ENCODE results near the gene PRDM16. TPM values are rescaled to one million over a fixed set of nuclear protein-coding genes. Genes with fewer than 3 reads are reported as not detected.

PRDM16 gene
- total RNA-seq, 4 donors from 2014 or later: 5.4 to 13.2 (median 7.7) TPM

DNA sequence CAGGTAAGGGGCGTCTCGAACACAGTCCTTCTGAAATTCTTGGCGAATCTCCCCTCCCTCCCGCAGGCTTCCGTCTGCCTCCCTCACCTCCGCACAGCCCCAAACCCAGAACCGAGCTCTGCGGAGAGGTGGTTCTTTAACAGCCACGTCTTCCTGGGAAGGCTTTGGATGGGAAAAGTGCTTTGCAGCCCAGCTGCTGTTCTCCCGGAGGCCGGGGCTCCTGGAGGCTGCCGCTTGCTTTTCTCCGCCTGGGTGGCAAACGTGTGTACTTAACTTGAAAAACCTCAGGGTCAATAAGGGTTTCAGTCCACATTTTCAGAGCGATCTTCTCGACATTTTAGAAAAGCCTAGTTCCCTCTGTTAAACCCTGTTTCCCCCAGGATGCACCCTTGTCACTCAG lies 109.3 kb downstream of the PRDM16 start:
- Histone ChIP-seq H3K9me3 (no peaks in the 10 kb centered on the region), H3K36me3 (no peaks in the 10 kb centered on the region), H3K27me3 (no peaks in the 10 kb centered on the region), H3K4me1 (peaks cover 0 to 18% (median 0%) of the 10 kb centered on the region in 4 donors), H3K27ac (no peak overlapping the region), H3K4me3 (no peak overlapping the region)
- no peak for TF ChIP-seq POLR2A (IDR thresholded peaks at IDR 0.05)
- DNase-seq: no peak

DNA sequence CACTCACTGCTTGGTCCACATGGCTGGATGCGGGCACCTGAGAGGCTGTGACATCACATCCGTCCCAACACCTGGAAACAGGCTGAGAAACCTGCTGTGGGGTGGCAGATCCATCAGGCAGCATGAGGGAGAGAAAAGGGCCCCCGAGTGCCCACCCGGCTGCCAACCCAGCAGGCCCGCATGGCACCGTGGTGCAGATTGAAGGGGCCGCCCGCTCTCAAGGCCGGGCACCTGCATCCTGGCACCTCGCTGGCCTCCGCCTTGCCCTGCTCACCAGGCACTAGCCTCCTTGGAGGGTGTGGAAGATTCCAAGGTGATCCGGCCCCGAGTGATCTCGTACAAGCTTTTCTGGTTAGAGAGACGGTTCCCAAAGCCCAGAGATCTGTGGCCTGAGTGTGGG lies 110.5 kb downstream of the PRDM16 start:
- Histone ChIP-seq H3K4me1 (peaks cover 0 to 11% (median 0%) of the 10 kb centered on the region in 4 donors), H3K4me3 (no peak overlapping the region), H3K9me3 (no peaks in the 10 kb centered on the region), H3K27me3 (no peaks in the 10 kb centered on the region), H3K36me3 (no peaks in the 10 kb centered on the region), H3K27ac (no peak overlapping the region)
- DNase-seq: no peak
- TF ChIP-seq, protein P1, sequence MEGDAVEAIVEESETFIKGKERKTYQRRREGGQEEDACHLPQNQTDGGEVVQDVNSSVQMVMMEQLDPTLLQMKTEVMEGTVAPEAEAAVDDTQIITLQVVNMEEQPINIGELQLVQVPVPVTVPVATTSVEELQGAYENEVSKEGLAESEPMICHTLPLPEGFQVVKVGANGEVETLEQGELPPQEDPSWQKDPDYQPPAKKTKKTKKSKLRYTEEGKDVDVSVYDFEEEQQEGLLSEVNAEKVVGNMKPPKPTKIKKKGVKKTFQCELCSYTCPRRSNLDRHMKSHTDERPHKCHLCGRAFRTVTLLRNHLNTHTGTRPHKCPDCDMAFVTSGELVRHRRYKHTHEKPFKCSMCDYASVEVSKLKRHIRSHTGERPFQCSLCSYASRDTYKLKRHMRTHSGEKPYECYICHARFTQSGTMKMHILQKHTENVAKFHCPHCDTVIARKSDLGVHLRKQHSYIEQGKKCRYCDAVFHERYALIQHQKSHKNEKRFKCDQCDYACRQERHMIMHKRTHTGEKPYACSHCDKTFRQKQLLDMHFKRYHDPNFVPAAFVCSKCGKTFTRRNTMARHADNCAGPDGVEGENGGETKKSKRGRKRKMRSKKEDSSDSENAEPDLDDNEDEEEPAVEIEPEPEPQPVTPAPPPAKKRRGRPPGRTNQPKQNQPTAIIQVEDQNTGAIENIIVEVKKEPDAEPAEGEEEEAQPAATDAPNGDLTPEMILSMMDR (IDR thresholded peaks at IDR 0.05): no peak
- TF ChIP-seq POLR2A (IDR thresholded peaks at IDR 0.05): no peak

DNA sequence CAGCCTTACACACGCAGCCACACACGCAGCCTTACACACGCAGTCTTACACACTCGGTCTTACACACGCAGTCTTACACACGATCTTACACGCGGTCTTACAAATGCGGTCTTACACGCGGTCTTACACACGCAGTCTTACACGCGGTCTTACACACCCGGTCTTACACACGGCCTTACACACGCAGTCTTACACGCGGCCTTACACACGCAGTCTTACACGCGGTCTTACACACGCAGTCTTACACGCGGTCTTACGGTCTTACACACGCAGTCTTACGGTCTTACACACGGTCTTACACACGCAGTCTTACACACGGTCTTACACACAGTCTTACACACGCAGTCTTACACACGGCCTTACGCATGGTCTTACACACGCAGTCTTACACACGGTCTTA lies 111.9 kb downstream of the PRDM16 start:
- H3K27ac ChIP-seq: no peak overlapping the region

DNA sequence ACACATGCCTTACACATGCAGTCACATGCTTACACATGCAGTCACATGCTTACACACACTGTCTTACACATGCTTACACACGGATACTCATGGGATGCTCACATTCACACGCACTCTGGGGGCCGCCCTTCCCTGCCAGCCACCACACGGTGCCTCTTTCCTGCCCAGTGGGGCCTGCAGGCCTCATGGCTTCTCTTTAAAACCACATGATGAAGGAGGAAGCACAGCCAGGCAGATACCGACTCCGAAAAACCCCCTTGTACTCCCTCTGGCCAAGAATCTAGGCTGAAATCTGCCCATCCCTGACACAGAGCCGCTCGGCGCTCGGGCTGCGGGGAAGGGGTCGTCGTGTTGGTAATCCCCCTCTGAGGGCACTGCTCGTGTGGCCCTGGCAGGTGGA lies 113.0 kb downstream of the PRDM16 start:
- Histone ChIP-seq H3K27ac (no peak overlapping the region), H3K4me3 (no peak overlapping the region), H3K4me1 (no peaks in the 10 kb centered on the region), H3K27me3 (no peaks in the 10 kb centered on the region), H3K9me3 (no peaks in the 10 kb centered on the region), H3K36me3 (no peaks in the 10 kb centered on the region)
- TF ChIP-seq, protein P1 (IDR thresholded peaks at IDR 0.05): no peak
- TF ChIP-seq POLR2A (IDR thresholded peaks at IDR 0.05): no peak
- DNase-seq: no peak

More for the DNA sequence above, 111.9 kb downstream of the PRDM16 start:
- TF ChIP-seq, protein P1 (IDR thresholded peaks at IDR 0.05): no peak
- no peak for TF ChIP-seq POLR2A (IDR thresholded peaks at IDR 0.05)
- Histone ChIP-seq H3K9me3 (no peaks in the 10 kb centered on the region), H3K4me1 (no peaks in the 10 kb centered on the region), H3K27me3 (no peaks in the 10 kb centered on the region), H3K4me3 (no peak overlapping the region), H3K36me3 (no peaks in the 10 kb centered on the region)
- no peak for DNase-seq

DNA sequence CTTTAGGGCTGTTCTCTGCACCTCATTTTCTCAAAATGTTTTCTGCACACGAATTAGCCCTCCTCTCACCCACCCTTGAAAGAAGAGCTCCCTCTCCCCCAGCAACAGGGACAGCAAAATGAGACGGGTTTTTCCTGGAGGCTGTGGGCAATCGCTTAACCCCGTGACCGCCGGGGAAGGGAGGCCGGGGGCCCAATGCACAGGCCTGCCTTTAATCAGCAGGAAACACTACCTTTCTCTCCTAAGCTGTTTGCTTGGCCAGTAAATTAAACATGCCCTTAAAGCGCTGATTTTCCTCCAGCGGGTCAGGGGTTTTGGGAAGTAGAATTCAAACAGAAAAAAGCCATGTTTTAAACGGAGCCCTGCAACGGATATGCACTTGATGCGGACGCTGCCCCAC lies 114.4 kb downstream of the PRDM16 start:
- no peak for DNase-seq
- Histone ChIP-seq H3K4me3 (no peak overlapping the region), H3K9me3 (no peaks in the 10 kb centered on the region)

DNA sequence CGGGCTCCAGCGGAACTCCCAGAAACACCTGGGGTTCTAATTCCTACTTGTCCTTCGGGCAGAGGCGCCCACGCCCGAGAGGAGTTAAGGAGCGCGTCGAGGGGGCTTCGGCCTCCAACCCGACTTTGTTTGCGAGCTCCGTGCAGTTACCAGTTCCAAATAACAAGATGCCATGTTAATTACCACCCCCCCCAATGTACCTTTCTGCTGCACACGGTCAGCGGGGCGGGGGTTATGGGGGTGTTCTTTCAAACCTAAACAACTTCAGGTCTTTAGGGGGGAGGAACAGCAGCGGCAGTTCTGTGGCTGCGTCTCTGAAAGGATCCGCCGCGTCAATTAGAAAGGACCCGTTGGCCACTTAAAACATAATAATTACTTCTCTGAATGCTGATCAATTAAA lies 114.8 kb downstream of the PRDM16 start:
- H3K27me3 ChIP-seq: no peaks in the 10 kb centered on the region
- H3K36me3 ChIP-seq: no peaks in the 10 kb centered on the region
- TF ChIP-seq, protein P1 (IDR thresholded peaks at IDR 0.05): no peak
- no peak for TF ChIP-seq POLR2A (IDR thresholded peaks at IDR 0.05)
- no peak overlapping the region for H3K27ac ChIP-seq
- no peak overlapping the region for H3K4me3 ChIP-seq
- H3K4me1 ChIP-seq: no peaks in the 10 kb centered on the region
- no peaks in the 10 kb centered on the region for H3K9me3 ChIP-seq
- DNase-seq: no peak

More for the DNA sequence above, 114.4 kb downstream of the PRDM16 start:
- no peaks in the 10 kb centered on the region for H3K4me1 ChIP-seq
- TF ChIP-seq, protein P1 (IDR thresholded peaks at IDR 0.05): no peak
- TF ChIP-seq POLR2A (IDR thresholded peaks at IDR 0.05): no peak
- no peaks in the 10 kb centered on the region for H3K27me3 ChIP-seq
- no peak overlapping the region for H3K27ac ChIP-seq
- no peaks in the 10 kb centered on the region for H3K36me3 ChIP-seq
